H54 (cell line): ENCODE data around the gene TSC22D4.
"Not testable (repeated sequence)": the region's sequence is repeated elsewhere in the genome, so short reads cannot be mapped to it uniquely, and the experiment has no call there.

Source experiments
- DNase-seq: peaks from one replicate; pipeline ENCODE4 v3.0.0; 2011; ENCODE audit warnings: low spot score, mixed read lengths; ENCODE audit not compliant: insufficient read length
- FAIRE-seq: peaks from 3 replicates; lab custom pipeline; 2011; peaks lifted over from hg19 to GRCh38; lab: Jason Lieb, UNC
- POLR2A ChIP-seq: IDR thresholded peaks from 2 replicates; pipeline ENCODE4 v1.6.1; 2011; ENCODE audit warnings: low read depth, mild to moderate bottlenecking, low read length

TSC22D4 gene

GRCh38 chr7:100509231-100509630, 30.2 kb upstream of the TSC22D4 start:
- no peak for TF ChIP-seq POLR2A
- no peak for FAIRE-seq
- no peak for DNase-seq

GRCh38 chr7:100506356-100506923, 27.4 kb upstream of the TSC22D4 start:
- TF ChIP-seq POLR2A = no peak
- FAIRE-seq = no peak
- no peak for DNase-seq

- no peak for FAIRE-seq
- no peak for TF ChIP-seq POLR2A
- no peak for DNase-seq
Observed at GRCh38 chr7:100504887-100505611, 26.0 kb upstream of the TSC22D4 start.

GRCh38 chr7:100504031-100504430, 25.0 kb upstream of the TSC22D4 start:
- DNase-seq, FAIRE-seq: not testable (repeated sequence)

GRCh38 chr7:100500743-100501142, 21.7 kb upstream of the TSC22D4 start:
- DNase-seq, FAIRE-seq: not testable (repeated sequence)

- no peak for FAIRE-seq
- TF ChIP-seq POLR2A = no peak
- no peak for DNase-seq
Observed at GRCh38 chr7:100496509-100496908, 17.5 kb upstream of the TSC22D4 start.

GRCh38 chr7:100493476-100494264, 14.7 kb upstream of the TSC22D4 start:
- FAIRE-seq (no peak), DNase-seq (no peak)
- TF ChIP-seq POLR2A = no peak

GRCh38 chr7:100492738-100493475, 13.9 kb upstream of the TSC22D4 start:
- no peak for FAIRE-seq

GRCh38 chr7:100491192-100491578, 12.2 kb upstream of the TSC22D4 start:
- FAIRE-seq = no peak
- no peak for TF ChIP-seq POLR2A
- DNase-seq = no peak

More at GRCh38 chr7:100492738-100493475, 13.9 kb upstream of the TSC22D4 start:
- DNase-seq = no peak
- no peak for TF ChIP-seq POLR2A

GRCh38 chr7:100490483-100491191, 11.6 kb upstream of the TSC22D4 start:
- FAIRE-seq (no peak), DNase-seq (no peak)
- TF ChIP-seq POLR2A = no peak

- FAIRE-seq (no peak), DNase-seq (peak; percentile 99)
- TF ChIP-seq POLR2A = no peak
Observed at GRCh38 chr7:100489824-100490223, 10.8 kb upstream of the TSC22D4 start.

- no peak for FAIRE-seq
- DNase-seq = no peak
- TF ChIP-seq POLR2A = no peak
Observed at GRCh38 chr7:100489121-100489520, 10.1 kb upstream of the TSC22D4 start.

GRCh38 chr7:100488333-100489095, 9.5 kb upstream of the TSC22D4 start:
- no peak for FAIRE-seq
- no peak for DNase-seq
- no peak for TF ChIP-seq POLR2A
